DMS79 treated with DMSO at 0.1 percent for 48 hours (cell line): Measurements from ENCODE around the gene TLE1.
"Not testable (repeated sequence)": the region's sequence is repeated elsewhere in the genome, so short reads cannot be mapped to it uniquely, and the experiment has no call there.

Source experiments
- DNase-seq: peaks from one replicate; lab custom pipeline; 2025; lab: John Stamatoyannopoulos, UW

TLE1 gene

GRCh38 chr9:81622471-81623255 is 66.7 kb downstream of the TLE1 start:
- DNase-seq: no peak

- DNase-seq: no peak
These were observed 67.5 kb downstream of the TLE1 start for GRCh38 chr9:81621785-81622259.

- DNase-seq: no peak
These were observed 68.2 kb downstream of the TLE1 start for GRCh38 chr9:81621118-81621517.

- DNase-seq: no peak
These were observed 69.4 kb downstream of the TLE1 start for GRCh38 chr9:81620002-81620390.

- peak; percentile 5 for DNase-seq
These were observed 69.9 kb downstream of the TLE1 start for GRCh38 chr9:81619353-81620001.

GRCh38 chr9:81618923-81619322 is 70.4 kb downstream of the TLE1 start:
- DNase-seq: no peak

GRCh38 chr9:81616141-81616540 is 73.2 kb downstream of the TLE1 start:
- no peak for DNase-seq

- no peak for DNase-seq
These were observed 75.0 kb downstream of the TLE1 start for GRCh38 chr9:81614335-81614734.

- DNase-seq: no peak
These were observed 76.1 kb downstream of the TLE1 start for GRCh38 chr9:81613002-81613812.

- no peak for DNase-seq
These were observed 77.7 kb downstream of the TLE1 start for GRCh38 chr9:81611664-81612063.

- no peak for DNase-seq
These were observed 78.6 kb downstream of the TLE1 start for GRCh38 chr9:81610740-81611107.

GRCh38 chr9:81609782-81610739 is 79.3 kb downstream of the TLE1 start:
- no peak for DNase-seq

- no peak for DNase-seq
These were observed 81.1 kb downstream of the TLE1 start for GRCh38 chr9:81608289-81608657.

- DNase-seq: no peak
These were observed 81.6 kb downstream of the TLE1 start for GRCh38 chr9:81607593-81608288.

GRCh38 chr9:81606261-81606660 is 83.1 kb downstream of the TLE1 start:
- not testable (repeated sequence) for DNase-seq

GRCh38 chr9:81605170-81605670 is 84.1 kb downstream of the TLE1 start:
- no peak for DNase-seq

GRCh38 chr9:81604306-81605169 is 84.8 kb downstream of the TLE1 start:
- DNase-seq: no peak

- DNase-seq: no peak
These were observed 86.3 kb downstream of the TLE1 start for GRCh38 chr9:81602887-81603680.
